ENCODE measurements around the gene NDRG2.
"Not testable (repeated sequence)": the region's sequence is repeated elsewhere in the genome, so short reads cannot be mapped to it uniquely, and the experiment has no call there.

NDRG2 gene

GRCh38 chr14:21017528-21018245 lies 7.2 kb downstream of the NDRG2 start:
- no peak overlapping the region for H3K4me3 ChIP-seq (ENCODE audit: low read depth, low read length)
- no peak for TF ChIP-seq CTCF (IDR thresholded peaks at IDR 0.05; ENCODE audit: borderline replicate concordance, insufficient read depth, low read depth, low read length)

DNA sequence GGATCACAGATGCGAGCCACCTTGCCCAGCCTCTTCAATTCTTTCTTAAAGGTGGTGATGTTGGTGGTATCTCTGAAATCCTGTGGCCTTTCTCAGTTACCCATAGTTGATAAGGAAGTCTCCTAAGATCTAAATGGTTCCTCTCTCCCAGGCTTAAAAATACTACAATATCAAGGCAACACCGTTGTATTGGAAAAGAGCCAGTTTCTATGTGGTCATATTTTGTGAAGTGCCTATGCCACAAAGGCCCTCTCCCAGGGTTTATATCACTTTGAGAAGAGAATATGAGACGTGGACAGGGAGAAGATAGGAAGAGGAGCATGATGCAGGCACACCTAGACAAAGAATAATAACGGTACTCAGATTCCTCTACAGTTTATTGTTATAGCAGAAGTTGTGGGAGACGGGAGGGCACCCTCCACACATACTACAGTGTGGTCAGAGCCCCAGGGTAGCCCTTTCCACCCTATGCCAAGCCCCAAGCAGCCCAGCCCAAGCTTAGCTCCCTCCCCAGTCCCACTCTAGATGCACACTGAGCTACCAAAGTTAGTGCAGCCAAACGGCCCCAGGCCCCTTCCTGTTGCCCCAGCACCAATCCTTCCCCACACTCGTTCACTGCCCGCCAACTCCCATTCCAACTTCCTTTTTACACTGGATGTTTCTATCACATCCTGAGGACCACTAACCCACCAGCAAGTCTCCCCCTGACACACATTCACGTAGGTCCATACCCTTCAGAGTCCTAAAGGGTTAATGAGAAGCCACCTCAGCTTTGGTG lies 8.3 kb downstream of the NDRG2 start:
- TF ChIP-seq CTCF (IDR thresholded peaks at IDR 0.05; ENCODE audit: borderline replicate concordance, insufficient read depth, low read depth, low read length) = no peak

DNA sequence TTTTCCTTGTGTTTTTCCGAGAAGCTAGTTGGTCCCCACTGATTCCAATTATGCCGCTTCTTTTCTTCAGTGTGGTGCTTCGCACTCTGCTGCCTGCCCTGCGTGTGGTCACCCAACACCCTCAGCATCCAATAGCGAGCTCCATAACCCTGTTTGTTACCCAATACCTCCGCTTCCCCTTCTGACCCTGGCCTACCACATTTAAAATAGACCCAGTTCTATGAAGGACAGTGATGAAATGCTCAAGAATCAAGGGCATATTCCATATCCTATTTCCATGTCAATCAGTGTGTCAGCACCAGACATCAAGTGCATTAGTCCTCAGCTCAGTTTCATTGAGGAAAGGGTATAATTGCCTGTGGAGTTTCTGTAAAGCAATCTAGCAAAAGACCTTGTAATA lies 9.5 kb downstream of the NDRG2 start:
- no peak overlapping the region for H3K4me3 ChIP-seq (ENCODE audit: low read depth, low read length)
- no peak for TF ChIP-seq CTCF (IDR thresholded peaks at IDR 0.05; ENCODE audit: borderline replicate concordance, insufficient read depth, low read depth, low read length)

More for the DNA sequence above, 8.3 kb downstream of the NDRG2 start:
- H3K4me3 ChIP-seq (ENCODE audit: low read depth, low read length) = no peak overlapping the region

- TF ChIP-seq CTCF (IDR thresholded peaks at IDR 0.05; ENCODE audit: borderline replicate concordance, insufficient read depth, low read depth, low read length) = peak; percentile 84
- H3K4me3 ChIP-seq (ENCODE audit: low read depth, low read length) = no peak overlapping the region
These were observed 10.1 kb downstream of the NDRG2 start for GRCh38 chr14:21014761-21015190.

- TF ChIP-seq CTCF (IDR thresholded peaks at IDR 0.05; ENCODE audit: borderline replicate concordance, insufficient read depth, low read depth, low read length) = no peak
- no peak overlapping the region for H3K4me3 ChIP-seq (ENCODE audit: low read depth, low read length)
These were observed 13.7 kb downstream of the NDRG2 start for GRCh38 chr14:21011136-21011535.

DNA sequence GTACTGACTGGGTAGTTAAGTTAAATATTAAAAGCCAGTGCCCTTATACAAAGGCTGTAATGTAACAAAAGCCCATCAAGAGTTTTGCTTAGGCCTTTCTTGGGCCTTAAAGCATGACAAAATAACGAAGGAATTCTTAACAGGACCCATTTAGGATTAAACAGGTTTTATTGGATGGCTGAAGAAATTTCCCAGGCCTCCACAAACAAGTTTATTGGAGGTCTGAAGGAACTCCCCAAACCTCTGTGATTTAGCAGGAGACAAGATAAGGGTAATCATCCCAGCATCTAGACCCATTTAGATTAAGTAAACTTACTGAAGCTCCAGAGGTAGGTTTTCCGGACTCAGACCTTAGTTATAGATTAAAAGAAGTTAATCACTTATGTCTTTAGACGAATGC lies 15.1 kb downstream of the NDRG2 start:
- H3K4me3 ChIP-seq (ENCODE audit: low read depth, low read length) = not testable (repeated sequence)

DNA sequence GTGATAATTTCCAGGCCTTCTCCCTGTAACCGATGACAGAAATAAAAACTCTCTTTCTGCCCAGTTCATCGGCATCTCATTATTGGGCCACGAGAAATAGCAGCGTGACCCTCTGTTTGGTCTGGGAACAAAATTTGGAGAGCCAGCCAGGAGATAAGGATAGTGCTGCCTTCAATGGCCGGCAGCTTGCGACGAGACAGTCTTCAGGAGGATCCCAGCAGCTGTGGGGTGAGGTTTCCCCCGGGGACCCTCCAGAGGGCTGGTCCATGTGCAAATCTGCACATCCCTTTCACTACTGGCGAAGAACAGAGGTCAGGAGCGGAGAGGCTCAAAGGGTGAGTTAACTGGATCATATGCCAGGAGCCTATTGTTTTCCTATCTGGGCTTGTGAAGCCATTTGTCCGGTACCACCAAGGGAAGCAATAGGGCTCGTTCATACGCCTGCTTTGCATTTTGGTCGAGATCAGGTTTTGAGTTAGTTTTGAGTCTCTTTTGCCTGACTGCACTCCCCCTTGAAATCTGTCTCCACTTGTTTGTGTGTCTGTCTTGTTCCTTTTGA lies 21.0 kb downstream of the NDRG2 start:
- H3K4me3 ChIP-seq (ENCODE audit: low read depth, low read length) = no peak overlapping the region
- no peak for TF ChIP-seq CTCF (IDR thresholded peaks at IDR 0.05; ENCODE audit: borderline replicate concordance, insufficient read depth, low read depth, low read length)
